ENCODE data around the gene SHROOM2.

The SHROOM2 gene

DNA sequence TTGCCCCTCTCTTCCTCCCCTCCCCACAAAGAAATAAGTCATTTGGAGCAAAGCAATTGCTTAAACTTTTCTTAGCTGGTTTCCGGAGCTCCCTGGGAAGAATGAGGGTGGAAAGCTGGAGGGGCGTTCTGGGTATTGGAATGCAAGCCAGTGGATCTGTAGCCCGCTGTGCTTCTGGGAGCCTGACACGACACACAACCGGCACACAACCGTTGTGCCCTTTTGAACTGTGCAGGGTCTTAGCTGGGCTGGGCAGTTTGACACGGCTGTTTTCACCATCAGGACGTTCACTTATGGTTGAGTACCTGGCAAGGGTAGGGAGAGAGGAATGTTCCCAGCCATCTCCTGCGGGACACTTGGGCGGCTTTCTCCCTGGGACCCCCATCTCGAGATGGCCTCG is 38.3 kb downstream of the SHROOM2 start:
- DNase-seq = no peak
- in situ Hi-C loops (cut with MboI; ENCODE audit: low pct_unique_long_range_greater_than_20kb, low sequenced_read_pairs) = no loop called here

DNA sequence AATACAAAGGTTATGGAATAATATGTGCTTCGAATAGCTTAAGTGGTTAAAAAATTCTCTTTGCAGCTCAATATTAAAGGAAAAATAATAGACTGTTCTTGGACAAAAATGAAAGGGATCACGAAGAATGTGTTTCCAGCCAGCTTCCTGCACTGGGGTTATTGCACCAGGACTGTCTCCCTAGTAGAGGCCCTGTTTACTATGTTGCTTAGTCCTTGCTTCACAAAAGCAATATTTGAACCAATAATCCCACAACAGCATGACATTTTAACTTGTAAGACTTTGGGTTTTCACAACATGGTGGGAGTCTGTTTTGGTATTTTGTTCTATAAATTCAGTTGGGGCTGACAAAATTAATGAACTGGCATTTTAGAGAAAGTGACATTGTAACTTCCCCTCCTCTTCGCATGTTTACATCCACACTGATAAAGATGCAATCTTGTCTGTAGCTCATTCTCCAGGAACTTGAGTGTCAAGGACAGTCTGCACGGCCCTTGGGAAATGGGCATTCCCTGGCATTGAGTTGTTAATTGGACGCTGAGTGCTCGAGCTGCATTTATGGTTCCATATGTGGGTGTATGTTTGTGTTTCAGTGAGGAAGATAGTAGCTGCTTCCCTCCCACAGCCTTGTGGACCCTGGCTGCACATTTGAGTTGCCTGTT is 39.0 kb downstream of the SHROOM2 start:
- in situ Hi-C loops (cut with MboI; ENCODE audit: low pct_unique_long_range_greater_than_20kb, low sequenced_read_pairs) = no loop called here
- no peak for DNase-seq

DNA sequence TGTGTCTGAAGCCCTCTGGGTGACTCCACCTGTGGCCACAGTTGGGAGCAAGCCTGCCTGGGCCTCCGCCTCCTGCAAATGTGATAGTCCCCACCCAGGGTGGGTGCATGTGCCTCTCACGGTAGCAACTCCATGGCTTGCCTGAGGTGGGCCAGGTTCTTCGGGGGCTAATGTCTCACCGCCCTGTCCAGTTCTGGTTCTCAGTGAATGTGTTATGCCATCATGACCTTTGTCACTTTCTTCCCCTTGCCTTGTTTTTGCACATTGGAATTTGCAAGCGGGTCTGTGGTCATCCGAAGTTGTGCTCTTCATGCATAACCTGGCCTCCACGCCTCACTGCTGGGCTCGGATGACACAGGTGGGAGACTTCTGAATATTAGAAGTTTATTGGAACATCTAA is 39.7 kb downstream of the SHROOM2 start:
- no peak for DNase-seq
- in situ Hi-C loops (cut with MboI; ENCODE audit: low pct_unique_long_range_greater_than_20kb, low sequenced_read_pairs) = no loop called here

- DNase-seq = no peak
- in situ Hi-C loops (cut with MboI; ENCODE audit: low pct_unique_long_range_greater_than_20kb, low sequenced_read_pairs) = no loop called here
These were observed 43.4 kb downstream of the SHROOM2 start for GRCh38 chrX:9829308-9830267.

DNA sequence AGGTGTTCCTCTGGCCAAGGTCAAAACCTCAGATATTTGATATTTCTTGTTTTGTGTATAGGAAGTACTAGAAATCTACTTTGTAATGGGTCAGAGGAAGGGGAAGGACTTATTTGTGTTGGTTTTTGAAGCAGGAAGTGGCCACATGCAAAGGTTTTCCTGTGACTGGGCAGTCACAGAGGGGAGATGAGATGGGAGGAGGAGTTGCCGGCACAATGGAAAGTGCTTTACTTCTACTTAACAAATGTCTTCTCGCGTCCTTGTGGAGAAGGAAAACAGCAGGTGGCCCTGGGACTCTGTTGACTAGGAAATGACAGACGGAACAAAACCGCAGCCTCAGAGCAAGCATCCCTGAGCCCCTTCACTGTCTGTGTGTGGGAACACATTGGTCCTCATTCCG is 46.6 kb downstream of the SHROOM2 start:
- in situ Hi-C loops (cut with MboI; ENCODE audit: low pct_unique_long_range_greater_than_20kb, low sequenced_read_pairs) = no loop called here
- DNase-seq = peak; percentile 58

GRCh38 chrX:9835585-9836210 is 49.5 kb downstream of the SHROOM2 start:
- DNase-seq = no peak
- in situ Hi-C loops (cut with MboI; ENCODE audit: low pct_unique_long_range_greater_than_20kb, low sequenced_read_pairs) = no loop called here

GRCh38 chrX:9842541-9842940 is 56.3 kb downstream of the SHROOM2 start:
- in situ Hi-C loops (cut with MboI; ENCODE audit: low pct_unique_long_range_greater_than_20kb, low sequenced_read_pairs) = no loop called here
- no peak for DNase-seq

GRCh38 chrX:9844936-9845577 is 58.8 kb downstream of the SHROOM2 start:
- no peak for DNase-seq
- in situ Hi-C loops (cut with MboI; ENCODE audit: low pct_unique_long_range_greater_than_20kb, low sequenced_read_pairs) = no loop called here

DNA sequence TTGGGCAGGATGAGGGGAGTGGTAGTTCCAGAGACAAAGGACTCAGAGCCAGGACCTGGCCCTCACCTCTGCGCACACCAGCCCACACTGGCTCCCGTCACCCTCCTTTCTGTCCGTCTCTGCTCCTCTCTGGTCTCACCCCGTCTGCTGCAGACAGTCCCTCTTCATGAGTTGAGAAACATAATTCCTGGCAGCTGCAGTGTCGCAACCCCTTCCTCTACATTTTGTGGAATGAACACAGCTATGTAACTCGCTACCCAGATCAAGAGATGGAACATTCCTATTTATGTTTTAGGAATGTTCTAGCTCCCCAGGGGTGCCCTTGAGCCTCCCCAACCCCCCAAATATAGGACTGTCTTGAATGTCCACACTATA is 59.3 kb downstream of the SHROOM2 start:
- in situ Hi-C loops (cut with MboI; ENCODE audit: low pct_unique_long_range_greater_than_20kb, low sequenced_read_pairs) = no loop called here
- no peak for DNase-seq

- in situ Hi-C loops (cut with MboI; ENCODE audit: low pct_unique_long_range_greater_than_20kb, low sequenced_read_pairs) = no loop called here
These were observed 60.4 kb downstream of the SHROOM2 start for GRCh38 chrX:9846631-9847030.

DNA sequence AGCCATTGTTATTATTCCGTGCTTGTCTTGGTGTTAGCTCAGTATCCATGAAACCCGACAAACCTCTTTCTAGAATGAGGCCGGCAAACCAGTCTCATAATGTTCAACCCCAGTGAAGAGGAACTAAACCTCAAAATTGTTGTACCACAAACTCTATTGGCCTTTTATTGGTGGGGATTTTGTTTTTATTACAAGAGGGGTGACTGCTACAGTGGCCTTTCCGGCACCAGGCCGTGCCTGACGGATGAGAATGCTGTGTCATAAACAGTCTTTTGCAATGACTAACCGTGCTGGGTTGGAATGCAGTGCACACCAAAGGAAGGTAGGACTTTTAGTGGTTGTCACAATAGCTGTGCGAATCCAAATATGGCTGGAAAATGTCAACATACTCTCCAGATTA is 60.8 kb downstream of the SHROOM2 start:
- in situ Hi-C loops (cut with MboI; ENCODE audit: low pct_unique_long_range_greater_than_20kb, low sequenced_read_pairs) = no loop called here
- DNase-seq = no peak

More at GRCh38 chrX:9846631-9847030, 60.4 kb downstream of the SHROOM2 start:
- no peak for DNase-seq

DNA sequence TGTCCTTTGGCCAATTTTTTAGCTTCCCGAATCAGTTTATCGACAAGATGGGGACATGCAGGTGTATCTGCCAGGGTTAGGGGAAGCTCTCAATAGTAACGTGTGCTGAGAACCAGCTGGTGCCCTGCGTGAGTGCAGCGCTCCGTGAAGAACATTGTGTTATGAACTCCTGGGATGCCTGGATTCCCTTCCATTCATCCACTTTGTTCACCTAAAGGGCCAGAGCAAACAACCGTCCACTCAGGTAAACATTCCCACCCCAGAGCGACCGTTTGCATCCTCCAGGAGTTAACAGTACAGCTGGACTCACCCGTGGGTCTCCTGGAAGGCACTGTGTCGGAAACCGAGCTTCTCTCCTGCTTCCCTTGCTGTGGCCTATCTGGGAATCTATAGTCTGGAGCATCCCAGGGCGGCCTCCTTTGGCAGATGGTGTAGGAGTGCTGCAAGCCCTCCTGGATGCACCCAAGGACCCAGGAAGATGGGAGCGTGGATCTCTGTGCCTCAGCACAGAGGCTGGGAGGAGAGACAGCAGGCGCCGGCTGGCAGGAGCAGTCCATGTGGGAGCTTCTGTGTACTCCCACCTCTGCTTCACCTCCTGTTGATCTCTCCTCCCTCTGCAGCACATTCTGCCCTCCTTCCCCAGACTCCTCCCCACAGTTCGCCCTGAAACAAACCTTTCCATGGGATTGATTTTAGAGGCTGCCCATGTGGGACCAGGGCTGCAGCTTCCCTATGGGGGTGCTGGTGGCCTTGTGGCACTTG is 62.7 kb downstream of the SHROOM2 start:
- DNase-seq = no peak
- in situ Hi-C loops (cut with MboI; ENCODE audit: low pct_unique_long_range_greater_than_20kb, low sequenced_read_pairs) = no loop called here

DNA sequence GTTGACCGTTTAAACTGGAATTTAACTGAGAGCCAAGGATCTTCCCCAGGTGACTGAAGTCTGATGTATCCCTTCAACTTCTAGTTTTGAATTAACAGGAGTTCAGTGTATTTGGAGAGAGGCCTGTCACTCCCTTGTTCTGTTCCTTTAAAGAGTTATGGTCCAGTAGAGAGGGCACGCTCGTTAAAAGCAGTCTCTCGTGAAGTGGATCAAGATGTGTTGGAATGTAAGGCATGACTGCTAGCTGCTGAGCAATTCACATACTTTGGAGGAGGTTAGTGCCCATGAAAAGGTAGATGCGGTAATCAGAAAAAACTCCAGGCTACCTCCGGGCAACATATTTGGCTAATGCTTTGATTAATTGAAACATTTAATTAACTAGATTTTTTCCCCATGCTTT is 65.7 kb downstream of the SHROOM2 start:
- in situ Hi-C loops (cut with MboI; ENCODE audit: low pct_unique_long_range_greater_than_20kb, low sequenced_read_pairs) = no loop called here
- no peak for DNase-seq

DNA sequence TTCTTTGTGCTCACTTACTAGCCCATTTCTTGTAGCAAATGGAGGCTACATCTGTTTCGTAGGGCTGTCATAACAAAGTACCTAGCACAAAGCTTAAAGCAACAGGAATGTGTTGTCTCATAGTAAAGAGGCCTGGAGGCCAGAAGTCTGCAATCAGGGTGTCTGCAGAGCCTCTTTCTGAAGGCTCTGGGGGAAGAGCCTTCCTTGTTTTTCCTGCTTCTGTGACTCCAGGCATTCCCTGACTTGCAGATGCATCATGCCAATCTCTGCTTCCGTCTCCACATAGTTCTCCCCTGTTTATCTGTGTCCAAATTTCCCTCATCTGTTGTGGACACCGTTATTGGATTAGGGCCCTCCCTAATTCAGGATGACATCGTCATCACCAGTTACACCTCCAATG is 67.1 kb downstream of the SHROOM2 start:
- in situ Hi-C loops (cut with MboI; ENCODE audit: low pct_unique_long_range_greater_than_20kb, low sequenced_read_pairs) = no loop called here
- no peak for DNase-seq

GRCh38 chrX:9855561-9856283 is 69.5 kb downstream of the SHROOM2 start:
- DNase-seq = no peak
- in situ Hi-C loops (cut with MboI; ENCODE audit: low pct_unique_long_range_greater_than_20kb, low sequenced_read_pairs) = no loop called here

GRCh38 chrX:9856588-9856987 is 70.4 kb downstream of the SHROOM2 start:
- in situ Hi-C loops (cut with MboI; ENCODE audit: low pct_unique_long_range_greater_than_20kb, low sequenced_read_pairs) = no loop called here
- no peak for DNase-seq

GRCh38 chrX:9857575-9858474 is 71.6 kb downstream of the SHROOM2 start:
- no peak for DNase-seq
- in situ Hi-C loops (cut with MboI; ENCODE audit: low pct_unique_long_range_greater_than_20kb, low sequenced_read_pairs) = no loop called here
